ENCODE measurements around the gene LMO2.

The LMO2 gene

GRCh38 chr11:33909552-33909951 is 17.7 kb upstream of the LMO2 start:
- ATAC-seq = no peak
- TF ChIP-seq BACH2 (CRISPR knock-in tag; IDR thresholded peaks at IDR 0.05; ENCODE audit: borderline replicate concordance) (no peak), CREB5 (CRISPR knock-in tag; IDR thresholded peaks at IDR 0.05; ENCODE audit: low read depth) (no peak), TOX (CRISPR knock-in tag; IDR thresholded peaks at IDR 0.05; ENCODE audit: borderline replicate concordance) (no peak), ZNF70 (CRISPR knock-in tag; IDR thresholded peaks at IDR 0.05) (no peak), ZNF565 (CRISPR knock-in tag; conservative IDR thresholded peaks at IDR 0.05; ENCODE audit: low read depth) (no peak), ZFP30 (CRISPR knock-in tag; IDR thresholded peaks at IDR 0.05) (no peak), PPARA (CRISPR knock-in tag; IDR thresholded peaks at IDR 0.05; ENCODE audit: borderline replicate concordance) (no peak), ZFP3 (CRISPR knock-in tag; IDR thresholded peaks at IDR 0.05) (no peak), ISL1 (CRISPR knock-in tag; IDR thresholded peaks at IDR 0.05) (no peak), ZC3H10 (CRISPR knock-in tag; IDR thresholded peaks at IDR 0.05) (no peak), OSR1 (CRISPR knock-in tag; IDR thresholded peaks at IDR 0.05) (no peak), CSDC2 (CRISPR knock-in tag; IDR thresholded peaks at IDR 0.05) (no peak), ARNTL (CRISPR knock-in tag; IDR thresholded peaks at IDR 0.05; ENCODE audit: borderline replicate concordance, low read depth) (no peak), GLIS3 (CRISPR knock-in tag; IDR thresholded peaks at IDR 0.05) (no peak), ESRRG (CRISPR knock-in tag; IDR thresholded peaks at IDR 0.05) (no peak), TCF4 (CRISPR knock-in tag; IDR thresholded peaks at IDR 0.05; ENCODE audit: borderline replicate concordance) (no peak)
- TF ChIP-seq, protein P1, sequence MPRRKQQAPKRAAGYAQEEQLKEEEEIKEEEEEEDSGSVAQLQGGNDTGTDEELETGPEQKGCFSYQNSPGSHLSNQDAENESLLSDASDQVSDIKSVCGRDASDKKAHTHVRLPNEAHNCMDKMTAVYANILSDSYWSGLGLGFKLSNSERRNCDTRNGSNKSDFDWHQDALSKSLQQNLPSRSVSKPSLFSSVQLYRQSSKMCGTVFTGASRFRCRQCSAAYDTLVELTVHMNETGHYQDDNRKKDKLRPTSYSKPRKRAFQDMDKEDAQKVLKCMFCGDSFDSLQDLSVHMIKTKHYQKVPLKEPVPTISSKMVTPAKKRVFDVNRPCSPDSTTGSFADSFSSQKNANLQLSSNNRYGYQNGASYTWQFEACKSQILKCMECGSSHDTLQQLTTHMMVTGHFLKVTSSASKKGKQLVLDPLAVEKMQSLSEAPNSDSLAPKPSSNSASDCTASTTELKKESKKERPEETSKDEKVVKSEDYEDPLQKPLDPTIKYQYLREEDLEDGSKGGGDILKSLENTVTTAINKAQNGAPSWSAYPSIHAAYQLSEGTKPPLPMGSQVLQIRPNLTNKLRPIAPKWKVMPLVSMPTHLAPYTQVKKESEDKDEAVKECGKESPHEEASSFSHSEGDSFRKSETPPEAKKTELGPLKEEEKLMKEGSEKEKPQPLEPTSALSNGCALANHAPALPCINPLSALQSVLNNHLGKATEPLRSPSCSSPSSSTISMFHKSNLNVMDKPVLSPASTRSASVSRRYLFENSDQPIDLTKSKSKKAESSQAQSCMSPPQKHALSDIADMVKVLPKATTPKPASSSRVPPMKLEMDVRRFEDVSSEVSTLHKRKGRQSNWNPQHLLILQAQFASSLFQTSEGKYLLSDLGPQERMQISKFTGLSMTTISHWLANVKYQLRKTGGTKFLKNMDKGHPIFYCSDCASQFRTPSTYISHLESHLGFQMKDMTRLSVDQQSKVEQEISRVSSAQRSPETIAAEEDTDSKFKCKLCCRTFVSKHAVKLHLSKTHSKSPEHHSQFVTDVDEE (CRISPR knock-in tag; IDR thresholded peaks at IDR 0.05) = no peak
- TF ChIP-seq, protein P2, sequence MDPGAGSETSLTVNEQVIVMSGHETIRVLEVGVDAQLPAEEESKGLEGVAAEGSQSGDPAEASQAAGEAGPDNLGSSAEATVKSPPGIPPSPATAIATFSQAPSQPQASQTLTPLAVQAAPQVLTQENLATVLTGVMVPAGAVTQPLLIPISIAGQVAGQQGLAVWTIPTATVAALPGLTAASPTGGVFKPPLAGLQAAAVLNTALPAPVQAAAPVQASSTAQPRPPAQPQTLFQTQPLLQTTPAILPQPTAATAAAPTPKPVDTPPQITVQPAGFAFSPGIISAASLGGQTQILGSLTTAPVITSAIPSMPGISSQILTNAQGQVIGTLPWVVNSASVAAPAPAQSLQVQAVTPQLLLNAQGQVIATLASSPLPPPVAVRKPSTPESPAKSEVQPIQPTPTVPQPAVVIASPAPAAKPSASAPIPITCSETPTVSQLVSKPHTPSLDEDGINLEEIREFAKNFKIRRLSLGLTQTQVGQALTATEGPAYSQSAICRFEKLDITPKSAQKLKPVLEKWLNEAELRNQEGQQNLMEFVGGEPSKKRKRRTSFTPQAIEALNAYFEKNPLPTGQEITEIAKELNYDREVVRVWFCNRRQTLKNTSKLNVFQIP (CRISPR knock-in tag; IDR thresholded peaks at IDR 0.05; ENCODE audit: borderline replicate concordance, low read depth) = no peak

GRCh38 chr11:33909150-33909549 is 17.3 kb upstream of the LMO2 start:
- no peak for TF ChIP-seq BACH2 (CRISPR knock-in tag; IDR thresholded peaks at IDR 0.05; ENCODE audit: borderline replicate concordance)
- TF ChIP-seq PPARA (CRISPR knock-in tag; IDR thresholded peaks at IDR 0.05; ENCODE audit: borderline replicate concordance) = no peak
- no peak for TF ChIP-seq TCF4 (CRISPR knock-in tag; IDR thresholded peaks at IDR 0.05; ENCODE audit: borderline replicate concordance)
- TF ChIP-seq ZC3H10 (CRISPR knock-in tag; IDR thresholded peaks at IDR 0.05) = no peak
- TF ChIP-seq, protein P3, sequence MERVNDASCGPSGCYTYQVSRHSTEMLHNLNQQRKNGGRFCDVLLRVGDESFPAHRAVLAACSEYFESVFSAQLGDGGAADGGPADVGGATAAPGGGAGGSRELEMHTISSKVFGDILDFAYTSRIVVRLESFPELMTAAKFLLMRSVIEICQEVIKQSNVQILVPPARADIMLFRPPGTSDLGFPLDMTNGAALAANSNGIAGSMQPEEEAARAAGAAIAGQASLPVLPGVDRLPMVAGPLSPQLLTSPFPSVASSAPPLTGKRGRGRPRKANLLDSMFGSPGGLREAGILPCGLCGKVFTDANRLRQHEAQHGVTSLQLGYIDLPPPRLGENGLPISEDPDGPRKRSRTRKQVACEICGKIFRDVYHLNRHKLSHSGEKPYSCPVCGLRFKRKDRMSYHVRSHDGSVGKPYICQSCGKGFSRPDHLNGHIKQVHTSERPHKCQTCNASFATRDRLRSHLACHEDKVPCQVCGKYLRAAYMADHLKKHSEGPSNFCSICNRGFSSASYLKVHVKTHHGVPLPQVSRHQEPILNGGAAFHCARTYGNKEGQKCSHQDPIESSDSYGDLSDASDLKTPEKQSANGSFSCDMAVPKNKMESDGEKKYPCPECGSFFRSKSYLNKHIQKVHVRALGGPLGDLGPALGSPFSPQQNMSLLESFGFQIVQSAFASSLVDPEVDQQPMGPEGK (CRISPR knock-in tag; IDR thresholded peaks at IDR 0.05; ENCODE audit: borderline replicate concordance) = no peak
- TF ChIP-seq CSRNP3 (CRISPR knock-in tag; IDR thresholded peaks at IDR 0.05) = no peak
- no peak for TF ChIP-seq SNAI2 (CRISPR knock-in tag; IDR thresholded peaks at IDR 0.05)
- no peak for TF ChIP-seq ZFP30 (CRISPR knock-in tag; IDR thresholded peaks at IDR 0.05)
- TF ChIP-seq, protein P1 (CRISPR knock-in tag; IDR thresholded peaks at IDR 0.05) = no peak
- TF ChIP-seq CREB5 (CRISPR knock-in tag; IDR thresholded peaks at IDR 0.05; ENCODE audit: low read depth) = no peak
- TF ChIP-seq RARB (CRISPR knock-in tag; IDR thresholded peaks at IDR 0.05) = no peak
- TF ChIP-seq ZFP3 (CRISPR knock-in tag; IDR thresholded peaks at IDR 0.05) = no peak
- no peak for TF ChIP-seq ZNF565 (CRISPR knock-in tag; conservative IDR thresholded peaks at IDR 0.05; ENCODE audit: low read depth)
- no peak for TF ChIP-seq TOX (CRISPR knock-in tag; IDR thresholded peaks at IDR 0.05; ENCODE audit: borderline replicate concordance)
- TF ChIP-seq ISL1 (CRISPR knock-in tag; IDR thresholded peaks at IDR 0.05) = no peak
- no peak for TF ChIP-seq CSDC2 (CRISPR knock-in tag; IDR thresholded peaks at IDR 0.05)
- TF ChIP-seq, protein P2 (CRISPR knock-in tag; IDR thresholded peaks at IDR 0.05; ENCODE audit: borderline replicate concordance, low read depth) = no peak
- TF ChIP-seq OSR1 (CRISPR knock-in tag; IDR thresholded peaks at IDR 0.05) = no peak
- no peak for TF ChIP-seq GLIS3 (CRISPR knock-in tag; IDR thresholded peaks at IDR 0.05)
- no peak for TF ChIP-seq ZNF8 (CRISPR knock-in tag; IDR thresholded peaks at IDR 0.05)
- no peak for ATAC-seq
